ENCODE results near the gene CCL25.

CCL25 gene

GRCh38 chr19:8050274-8051096 is 2.1 kb upstream of the CCL25 start (continued):
- peak; percentile 20 for TF ChIP-seq ZBTB26 (tag by site-specific recombination; optimal IDR thresholded peaks at IDR 0.05)
- no peak for TF ChIP-seq ZNF48 (tag by site-specific recombination; IDR thresholded peaks at IDR 0.05)
- no peak for TF ChIP-seq ZNF560 (tag by site-specific recombination; IDR thresholded peaks at IDR 0.05; ENCODE audit: borderline replicate concordance)
- TF ChIP-seq ZNF544 (tag by site-specific recombination; IDR thresholded peaks at IDR 0.05), result no peak
- TF ChIP-seq PRDM6 (tag by site-specific recombination; IDR thresholded peaks at IDR 0.05), result no peak
- TF ChIP-seq ZNF266 (tag by site-specific recombination; IDR thresholded peaks at IDR 0.05; ENCODE audit: low read depth), result no peak
- TF ChIP-seq AEBP2 (tag by site-specific recombination; IDR thresholded peaks at IDR 0.05; ENCODE audit: borderline replicate concordance), result no peak
- no peak for TF ChIP-seq ZSCAN5A (tag by site-specific recombination; IDR thresholded peaks at IDR 0.05)
- TF ChIP-seq ZNF513 (tag by site-specific recombination; IDR thresholded peaks at IDR 0.05), result no peak
- TF ChIP-seq ZNF37A (tag by site-specific recombination; IDR thresholded peaks at IDR 0.05), result no peak
- TF ChIP-seq IKZF3 (tag by site-specific recombination; IDR thresholded peaks at IDR 0.05), result no peak
- peak; percentile 48; the same call in 1 of the 2 replicates for TF ChIP-seq ZNF398 (tag by site-specific recombination; IDR thresholded peaks at IDR 0.05)
- TF ChIP-seq ZNF776 (tag by site-specific recombination; IDR thresholded peaks at IDR 0.05; ENCODE audit: borderline replicate concordance), result no peak
- TF ChIP-seq ZNF426 (tag by site-specific recombination; IDR thresholded peaks at IDR 0.05), result no peak
- 0 out of 2 replicates have a peak, but pooled peaks have one; percentile 37 for TF ChIP-seq KLF10 (tag by site-specific recombination; IDR thresholded peaks at IDR 0.05)
- no peak for TF ChIP-seq HOXC10 (CRISPR knock-in tag; IDR thresholded peaks at IDR 0.05)
- no peak for TF ChIP-seq ZNF664 (tag by site-specific recombination; IDR thresholded peaks at IDR 0.05)
- no peak for TF ChIP-seq INSM2 (tag by site-specific recombination; IDR thresholded peaks at IDR 0.05)
- no peak for TF ChIP-seq ZNF555 (tag by site-specific recombination; conservative IDR thresholded peaks at IDR 0.05)
- no peak for TF ChIP-seq GLIS2 (tag by site-specific recombination; IDR thresholded peaks at IDR 0.05)
- TF ChIP-seq GLIS1 (tag by site-specific recombination; IDR thresholded peaks at IDR 0.05), result peak; percentile 15; the same call in 1 of the 2 replicates
- no peak for TF ChIP-seq ZNF830 (tag by site-specific recombination; IDR thresholded peaks at IDR 0.05; ENCODE audit: low read depth)
- TF ChIP-seq KLF1 (tag by site-specific recombination; IDR thresholded peaks at IDR 0.05), result peak; percentile 70
- TF ChIP-seq ZNF639 (tag by site-specific recombination; IDR thresholded peaks at IDR 0.05), result no peak
- no peak for TF ChIP-seq YY2 (tag by site-specific recombination; IDR thresholded peaks at IDR 0.05)
- TF ChIP-seq WT1 (tag by site-specific recombination; IDR thresholded peaks at IDR 0.05), result no peak
- TF ChIP-seq ZNF335 (tag by site-specific recombination; conservative IDR thresholded peaks at IDR 0.05), result no peak

Data from HEK293 (cell line).